GM19468 (cell line): ENCODE results near the gene ZFP3.
"Not testable (repeated sequence)": the region's sequence is repeated elsewhere in the genome, so short reads cannot be mapped to it uniquely, and the experiment has no call there.

Source experiments
- ATAC-seq: cut with Tn5 transposase; IDR thresholded peaks from one replicate; pipeline ENCODE4 v1.9.1; 2021; ENCODE audit warnings: mild to moderate bottlenecking, moderate library complexity, moderate number of reproducible peaks; ENCODE audit not compliant: unreplicated experiment; ENCODE audit errors: extremely low read depth

ZFP3 gene

GRCh38 chr17:5123343-5124124 lies 45.3 kb downstream of the ZFP3 start:
- ATAC-seq = no peak

- ATAC-seq = not testable (repeated sequence)
Measured at GRCh38 chr17:5124125-5124760, 46.0 kb downstream of the ZFP3 start.

GRCh38 chr17:5124896-5125295 lies 46.6 kb downstream of the ZFP3 start:
- not testable (repeated sequence) for ATAC-seq

DNA sequence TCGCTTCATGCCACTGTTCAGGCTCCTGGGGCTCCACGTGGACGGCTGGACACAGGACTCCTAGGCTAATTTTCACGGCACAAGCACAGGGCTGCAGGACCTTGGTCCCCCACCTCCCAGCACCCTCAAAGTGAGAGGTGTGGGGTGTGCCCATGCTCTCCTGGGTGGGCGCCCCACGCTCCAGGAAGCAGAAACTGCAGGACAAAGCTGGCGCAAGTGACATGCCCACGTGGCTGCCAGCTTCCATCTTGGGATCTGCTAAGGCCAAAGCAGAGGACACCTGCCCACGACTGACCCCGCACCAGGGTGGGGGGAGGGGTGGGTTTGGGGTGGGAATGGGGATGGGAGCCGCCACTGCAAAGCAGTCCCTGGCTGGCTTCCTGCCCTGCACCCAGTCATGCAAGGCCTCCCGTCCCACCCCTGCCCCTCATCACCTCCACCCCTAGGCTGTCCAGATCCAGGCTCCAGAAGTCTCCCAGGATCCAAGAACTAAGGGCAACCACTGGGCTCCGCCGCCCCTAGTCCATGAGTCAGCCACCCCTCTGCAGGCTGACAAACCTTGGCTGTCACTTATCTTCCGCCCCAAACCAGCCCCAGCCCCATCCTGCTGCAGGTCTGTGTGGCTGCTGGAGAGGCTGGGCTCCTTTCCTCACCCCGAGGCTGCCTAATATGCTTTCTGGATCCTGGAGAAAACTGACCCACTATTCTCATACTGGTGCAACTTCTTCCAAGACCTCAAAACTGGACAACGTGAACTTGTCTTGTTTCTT lies 48.6 kb downstream of the ZFP3 start:
- ATAC-seq = no peak

GRCh38 chr17:5127910-5128309 lies 49.6 kb downstream of the ZFP3 start:
- ATAC-seq = no peak

DNA sequence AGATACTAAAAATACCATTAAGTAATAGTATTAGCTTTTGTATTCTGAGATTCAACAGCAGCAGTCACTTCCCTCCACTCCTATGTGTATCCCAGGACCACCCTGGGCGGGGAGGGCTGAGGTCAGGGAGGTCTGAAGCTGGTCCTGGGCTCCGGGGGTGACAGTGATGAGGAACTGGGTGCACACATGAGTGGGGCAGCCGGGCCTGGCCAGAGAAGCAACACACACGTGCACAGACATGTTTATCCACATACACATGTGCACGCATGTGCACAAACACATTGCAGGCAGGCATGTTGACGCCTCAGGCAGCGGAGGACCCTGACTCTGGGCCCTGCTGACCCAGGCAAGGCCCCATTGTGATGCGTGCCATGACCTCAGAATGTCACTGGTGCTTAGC lies 50.1 kb downstream of the ZFP3 start:
- not testable (repeated sequence) for ATAC-seq

DNA sequence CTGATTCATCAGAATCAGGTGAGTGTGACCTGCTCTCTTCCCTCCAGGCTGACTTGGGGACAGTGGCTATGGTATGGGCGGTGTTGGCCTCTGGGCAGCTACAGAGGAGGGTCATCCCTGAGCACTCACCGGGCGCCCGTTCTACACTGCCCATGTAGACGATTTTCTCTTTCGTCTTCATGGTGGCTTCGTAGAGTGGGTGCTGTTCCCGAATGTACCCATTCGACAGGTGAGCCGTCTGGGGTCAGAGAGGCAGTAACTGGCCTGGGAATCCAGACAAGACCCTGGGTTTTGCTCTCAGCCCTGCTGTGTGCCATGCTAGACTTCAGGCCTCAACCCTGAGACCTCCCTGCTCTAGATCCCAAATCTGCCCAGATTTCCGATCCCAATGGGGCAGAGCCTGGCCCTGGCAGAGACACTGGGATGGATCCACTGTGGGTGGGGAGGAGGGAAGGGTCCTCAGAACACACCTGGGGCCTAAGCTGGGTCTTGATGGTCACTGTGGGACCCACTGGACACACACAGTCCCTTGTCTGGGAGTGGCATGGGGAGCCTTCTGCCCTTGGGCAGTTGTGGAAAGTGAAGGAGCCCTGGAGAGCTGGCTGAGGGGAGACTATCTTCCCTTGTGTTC lies 50.8 kb downstream of the ZFP3 start:
- no peak for ATAC-seq

DNA sequence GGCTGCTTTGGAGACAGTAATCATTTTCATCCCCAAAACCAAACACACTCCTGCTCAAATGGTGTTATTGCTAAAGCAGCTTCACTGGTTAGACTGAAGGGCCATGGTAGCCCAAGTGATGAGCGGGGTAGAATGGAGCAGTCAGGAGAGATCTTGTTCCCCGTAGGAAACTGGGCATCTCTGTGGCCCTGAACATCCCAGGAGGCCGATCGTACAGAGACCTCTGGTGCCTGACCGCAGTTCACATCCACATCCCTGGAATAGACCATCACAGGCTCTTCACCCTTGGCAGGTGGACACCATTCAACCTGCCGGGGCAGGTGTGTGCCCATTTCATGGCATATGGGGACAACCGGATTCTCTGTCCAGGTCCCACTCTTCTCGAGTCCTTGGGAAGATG lies 51.5 kb downstream of the ZFP3 start:
- not testable (repeated sequence) for ATAC-seq

DNA sequence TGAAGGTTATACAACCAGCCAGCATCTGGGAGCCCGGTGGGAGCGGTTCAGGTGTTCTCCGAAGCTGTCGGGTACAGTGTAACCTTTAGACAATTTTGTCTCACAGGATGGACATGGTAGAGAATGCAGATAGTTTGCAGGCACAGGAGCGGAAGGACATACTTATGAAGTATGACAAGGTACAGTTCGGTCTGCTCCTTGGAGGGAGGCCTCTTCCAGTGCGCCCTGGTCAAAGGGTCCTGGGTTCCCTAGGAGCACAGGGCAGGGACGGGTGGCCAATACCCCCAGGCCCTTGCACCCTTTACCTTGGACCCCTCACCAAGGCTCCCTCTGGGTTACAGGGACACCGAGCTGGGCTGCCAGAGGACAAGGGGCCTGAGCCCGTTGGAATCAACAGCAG lies 52.0 kb downstream of the ZFP3 start:
- ATAC-seq = not testable (repeated sequence)

DNA sequence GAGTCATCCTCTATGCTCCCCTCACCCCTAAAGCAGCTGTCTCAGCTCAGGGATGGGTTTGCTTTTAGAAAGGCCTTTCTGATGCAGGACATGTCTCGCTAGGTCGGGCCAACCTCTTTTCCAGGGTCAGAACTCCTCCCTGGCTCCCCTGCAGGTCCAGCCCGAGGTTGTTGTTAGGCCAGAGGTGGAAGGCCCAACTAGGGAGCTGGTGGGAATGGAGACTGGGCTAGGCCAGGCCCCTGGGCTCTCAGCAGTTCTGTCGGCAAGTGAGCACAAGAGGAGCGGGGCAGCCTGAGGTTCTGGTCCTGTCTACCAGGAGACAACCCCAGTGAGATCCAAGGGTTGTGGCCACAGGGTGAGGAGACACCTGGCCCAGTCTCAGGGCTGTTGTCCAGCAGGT lies 52.4 kb downstream of the ZFP3 start:
- ATAC-seq = not testable (repeated sequence)

DNA sequence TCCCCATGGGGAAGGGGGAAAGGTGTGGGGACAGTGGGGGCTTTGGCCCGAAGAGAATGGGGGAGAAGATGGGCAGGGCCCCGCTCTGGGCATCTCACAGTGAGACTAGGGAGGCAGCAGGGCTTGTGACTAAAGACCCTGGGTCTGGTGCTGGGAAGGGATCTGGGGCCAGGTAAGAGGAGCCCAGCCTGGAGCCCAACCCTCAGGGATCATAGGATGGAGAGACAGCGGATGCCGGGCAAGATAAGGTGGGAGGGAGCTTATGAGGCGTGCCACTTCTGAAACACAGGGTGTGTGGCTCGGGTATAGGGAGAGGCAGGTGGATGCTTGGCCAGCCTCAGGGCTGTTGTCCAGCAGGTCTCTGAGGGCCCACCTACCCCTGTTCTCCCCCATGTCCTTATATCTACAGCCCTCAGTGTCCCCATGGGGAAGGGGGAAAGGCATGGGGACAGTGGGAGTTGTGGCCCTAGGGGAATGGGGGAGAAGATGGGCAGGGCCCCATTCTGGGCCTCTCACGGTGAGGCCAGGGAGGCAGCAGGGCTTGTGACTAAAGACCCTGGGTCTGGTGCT lies 53.0 kb downstream of the ZFP3 start:
- no peak for ATAC-seq

GRCh38 chr17:5131799-5132502 lies 53.7 kb downstream of the ZFP3 start:
- not testable (repeated sequence) for ATAC-seq

DNA sequence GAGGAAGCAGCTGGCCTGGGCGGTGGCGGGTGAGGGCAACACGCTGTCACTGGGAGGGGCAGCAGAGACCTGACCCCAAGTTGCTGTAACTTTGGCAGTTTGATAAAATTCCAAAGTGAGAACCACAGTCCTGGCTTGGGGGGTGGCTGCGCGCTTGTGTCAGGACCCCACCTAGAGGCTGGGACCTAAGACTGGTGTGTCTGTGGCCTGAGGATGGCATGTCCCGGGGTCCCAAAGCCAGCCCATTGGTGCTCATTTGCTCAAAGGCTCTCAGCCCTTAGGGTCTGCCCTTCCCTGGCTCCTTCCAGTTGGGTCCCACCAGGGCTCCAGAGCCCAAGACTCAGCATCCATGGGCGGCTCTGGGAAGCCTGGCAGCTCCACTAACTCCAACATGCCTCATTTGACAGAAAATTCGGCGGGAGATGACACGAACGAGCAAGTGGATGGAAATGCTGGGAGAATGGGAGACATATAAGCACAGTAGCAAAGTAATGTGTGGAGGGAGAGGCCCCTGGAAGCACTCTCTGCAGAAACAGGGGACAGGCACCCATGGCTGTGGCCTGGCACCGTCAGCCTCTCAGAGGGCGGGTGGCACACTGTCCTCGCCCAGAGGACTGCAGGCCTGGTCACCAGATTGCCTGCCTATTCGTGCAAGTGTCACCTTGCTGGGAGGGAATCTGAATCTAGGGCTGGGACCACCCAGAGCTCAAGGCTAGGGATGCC lies 54.4 kb downstream of the ZFP3 start:
- not testable (repeated sequence) for ATAC-seq

DNA sequence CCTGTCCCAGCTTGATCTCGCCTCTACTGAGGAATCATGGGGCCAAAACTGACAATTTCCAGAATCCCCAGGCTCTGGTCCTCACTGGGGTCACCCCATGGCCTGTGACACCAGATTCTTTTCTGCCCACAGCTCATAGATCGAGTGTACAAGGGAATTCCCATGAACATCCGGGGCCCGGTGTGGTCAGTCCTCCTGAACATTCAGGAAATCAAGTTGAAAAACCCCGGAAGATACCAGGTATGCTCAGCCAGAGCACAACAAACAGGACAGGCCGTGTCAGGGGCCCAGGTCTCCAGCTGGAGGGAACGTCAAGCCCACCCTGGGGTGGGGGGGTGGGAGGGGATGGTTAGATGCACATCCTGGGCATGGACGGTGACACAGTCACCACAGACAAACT lies 55.0 kb downstream of the ZFP3 start:
- ATAC-seq = no peak

GRCh38 chr17:5133961-5134360 lies 55.7 kb downstream of the ZFP3 start:
- ATAC-seq = not testable (repeated sequence)

GRCh38 chr17:5134571-5134970 lies 56.3 kb downstream of the ZFP3 start:
- not testable (repeated sequence) for ATAC-seq

DNA sequence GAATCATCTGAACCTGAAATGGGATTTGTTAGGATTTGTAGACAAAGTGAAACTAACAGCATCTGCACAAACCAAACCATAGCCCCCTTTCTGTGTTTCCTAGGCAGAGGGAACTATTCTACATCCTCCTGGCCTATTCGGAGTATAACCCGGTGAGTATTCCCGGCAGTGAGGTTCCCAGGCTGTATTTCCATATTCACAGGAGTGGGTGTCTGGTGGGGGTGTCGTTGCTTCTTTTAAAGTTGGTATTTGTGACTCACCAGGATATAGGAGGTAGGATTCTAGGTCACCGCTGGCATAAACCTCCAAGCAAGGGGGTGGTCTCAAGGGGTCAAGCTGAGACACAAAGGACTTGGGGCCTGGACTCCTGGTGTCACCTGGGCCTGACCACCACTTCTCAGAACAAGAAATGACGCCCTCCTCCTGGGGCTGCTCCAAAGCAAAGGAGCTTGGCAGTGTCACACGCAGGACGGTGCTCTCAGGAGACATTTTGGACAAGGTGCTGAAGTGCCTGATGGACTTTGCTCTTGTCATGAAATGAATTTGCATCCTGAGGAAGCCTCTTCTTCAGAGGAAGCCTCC lies 57.0 kb downstream of the ZFP3 start:
- ATAC-seq = not testable (repeated sequence)

GRCh38 chr17:5135726-5136579 lies 57.7 kb downstream of the ZFP3 start:
- ATAC-seq = no peak
